CD14-positive monocyte (primary cell): Measurements from ENCODE around the gene ZNF518B. TPM values are rescaled to one million over a fixed set of nuclear protein-coding genes. Genes with fewer than 3 reads are reported as not detected.

Experiments
- DNase-seq, 3 donors: peaks; one replicate each; pipeline ENCODE4 v3.0.0-alpha.2; 2011 to 2022
- H2AFZ ChIP-seq: 2 replicates; pipeline ENCODE4 v1.6.0; 2012; ENCODE audit warnings: mild to moderate bottlenecking, low read depth, low read length, inconsistent platforms; ENCODE audit not compliant: insufficient read depth, poor library complexity, severe bottlenecking
- H3K27ac ChIP-seq, 2 donors: 1 replicate in 1 of 2; 2 replicates in 1 of 2; pipeline ENCODE4 v1.5.1; 2012 to 2013; ENCODE audit warnings: low read length in 2 of 2, control low read depth in 1 of 2, inconsistent platforms in 1 of 2, low read depth in 1 of 2, mild to moderate bottlenecking in 1 of 2
- H3K27me3 ChIP-seq, 2 donors: one replicate each; pipeline versions ENCODE4 v1.6.0 to v1.6.1; 2011 to 2013; ENCODE audit warnings: low read length in 2 of 2; ENCODE audit not compliant: control insufficient read depth in 2 of 2, insufficient read depth in 2 of 2
- H3K36me3 ChIP-seq, 2 donors: replicated peaks in 1 of 2; 1 replicate in 1 of 2; 2 replicates in 1 of 2; pipeline versions ENCODE4 v1.5.1 to v1.6.1; 2012 to 2013; ENCODE audit warnings: low read length in 2 of 2, control low read depth in 1 of 2, inconsistent platforms in 1 of 2, mild to moderate bottlenecking in 1 of 2; ENCODE audit not compliant: insufficient read depth in 2 of 2, control insufficient read depth in 1 of 2
- H3K4me1 ChIP-seq, 2 donors: 1 replicate in 1 of 2; 2 replicates in 1 of 2; pipeline versions ENCODE4 v1.5.1 to v1.6.1; 2012 to 2013; ENCODE audit warnings: low read length in 2 of 2, control low read depth in 1 of 2, inconsistent platforms in 1 of 2, mild to moderate bottlenecking in 1 of 2, moderate library complexity in 1 of 2; ENCODE audit not compliant: insufficient read depth in 2 of 2, control insufficient read depth in 1 of 2
- H3K4me2 ChIP-seq: replicated peaks from 2 replicates; pipeline ENCODE3; 2012; ENCODE audit warnings: low read length, moderate library complexity, mild to moderate bottlenecking; ENCODE audit not compliant: poor library complexity, severe bottlenecking; ENCODE audit errors: extremely low read depth
- H3K4me3 ChIP-seq, 3 experiments: fragments of 200-600 bp in 1 of 3; sonication (generic) in 1 of 3; replicated peaks in 1 of 3; 1 replicate in 2 of 3; 2 replicates in 1 of 3; pipeline ENCODE4 v1.5.1; 2011 to 2013; ENCODE audit warnings: low read length in 3 of 3, mild to moderate bottlenecking in 3 of 3, control low read depth in 2 of 3, low read depth in 2 of 3, inconsistent platforms in 1 of 3, moderate library complexity in 1 of 3
- H3K79me2 ChIP-seq: 2 replicates; pipeline ENCODE4 v1.6.0; 2012; ENCODE audit warnings: mild to moderate bottlenecking, control low read depth, inconsistent platforms, low read length, moderate library complexity; ENCODE audit not compliant: insufficient read depth
- H3K9ac ChIP-seq: 2 replicates; pipeline ENCODE4 v1.6.0; 2017; ENCODE audit warnings: low read length, mild to moderate bottlenecking; ENCODE audit not compliant: insufficient read depth, poor library complexity, severe bottlenecking
- H3K9me3 ChIP-seq, 2 donors: replicated peaks in 1 of 2; 1 replicate in 1 of 2; 2 replicates in 1 of 2; pipeline versions ENCODE4 v1.5.1 to v1.6.1; 2012 to 2013; ENCODE audit warnings: low read length in 2 of 2, control low read depth in 1 of 2; ENCODE audit not compliant: control insufficient read depth in 1 of 2, insufficient read depth in 1 of 2
- H4K20me1 ChIP-seq: 2 replicates; pipeline ENCODE4 v1.6.0; 2012; ENCODE audit warnings: mild to moderate bottlenecking, low read length, control low read depth, moderate library complexity; ENCODE audit not compliant: insufficient read depth
- H3K27ac Mint-ChIP-seq, 7 donors: one replicate each; pipeline ENCODE4 v1.8.0; 2020; ENCODE audit warnings: mild to moderate bottlenecking in 7 of 7, mixed read lengths in 7 of 7, moderate library complexity in 6 of 7, inconsistent platforms in 2 of 7
- H3K27me3 Mint-ChIP-seq, 3 donors: one replicate each; pipeline ENCODE4 v1.8.0; 2021 to 2022; ENCODE audit warnings: low read depth in 3 of 3, mild to moderate bottlenecking in 3 of 3, mixed read lengths in 3 of 3, moderate library complexity in 3 of 3, inconsistent platforms in 1 of 3
- H3K36me3 Mint-ChIP-seq, 2 donors: one replicate each; pipeline ENCODE4 v1.8.0; 2020; ENCODE audit warnings: mixed read lengths in 2 of 2, inconsistent platforms in 1 of 2, mild to moderate bottlenecking in 1 of 2
- H3K4me1 Mint-ChIP-seq: one replicate; pipeline ENCODE4 v1.8.0; 2020; ENCODE audit warnings: mild to moderate bottlenecking, mixed read lengths
- H3K4me3 Mint-ChIP-seq, 2 donors: one replicate each; pipeline ENCODE4 v1.8.0; 2020; ENCODE audit warnings: mild to moderate bottlenecking in 2 of 2, mixed read lengths in 2 of 2, moderate library complexity in 1 of 2
- H3K9me3 Mint-ChIP-seq, 7 donors: one replicate each; pipeline ENCODE4 v1.8.0; 2020 to 2022; ENCODE audit warnings: mixed read lengths in 7 of 7, mild to moderate bottlenecking in 6 of 7, moderate library complexity in 6 of 7, inconsistent platforms in 2 of 7
- CTCF ChIP-seq: fragments of 200-600 bp; IDR thresholded peaks from one replicate; pipeline ENCODE4 v1.8.0; 2022; ENCODE audit warnings: antibody characterized with exemption, mild to moderate bottlenecking
- WGBS: methylation state at CpG from one replicate; pipeline ENCODE4 v1.1.5; 2013; ENCODE audit warnings: missing lambda C conversion rate; ENCODE audit not compliant: insufficient coverage; 5-methylcytosine and 5-hydroxymethylcytosine counted together
- intact Hi-C, 2 donors: fragments of 100-400 bp; cut with micrococcal nuclease; formaldehyde crosslinking; loops; one replicate each; pipeline versions ENCODE4 v1.15.0 to v1.15.1; 2023
- polyA plus RNA-seq, 3 donors: library from polyadenylated mRNA; depleted of rRNA in 1 of 3; unstranded in 2 of 3; stranded (reverse) in 1 of 3; fragments of 300-500 nt in 2 of 3; fragments of >200 nt in 1 of 3; fragmentation: Illumina TruSeq in 2 of 3; gene quantifications; 1 replicate in 2 of 3; 2 replicates in 1 of 3; pipeline ENCODE4 v1.2.3, GENCODE V29; 2012 to 2021

ZNF518B gene
- polyA plus RNA-seq, 3 donors = 4.5 to 11.3 (median 5.4) TPM

- Histone ChIP-seq H3K36me3 (no peaks in the 10 kb centered on the region), H4K20me1 (no peaks in the 10 kb centered on the region), H3K4me1 (no peaks in the 10 kb centered on the region), H3K9ac (no peak overlapping the region), H3K4me2 (no peak overlapping the region), H3K4me3 (no peak overlapping the region), H2AFZ (no peak overlapping the region), H3K79me2 (no peaks in the 10 kb centered on the region), H3K27ac (no peak overlapping the region), H3K9me3 (no peaks in the 10 kb centered on the region), H3K27me3 (no peaks in the 10 kb centered on the region)
- WGBS = 83% methylated on average over 3 of the region's 11 CpGs
- no peak overlapping the region for H3K27ac Mint-ChIP-seq
- intact Hi-C loops = no loop called here
- H3K9me3 Mint-ChIP-seq = peaks cover 0 to 2% (median 0%) of the 10 kb centered on the region in 7 donors
- no peaks in the 10 kb centered on the region for H3K36me3 Mint-ChIP-seq
- H3K4me3 Mint-ChIP-seq = no peak overlapping the region
- no peak for DNase-seq
- no peak for TF ChIP-seq CTCF
- H3K27me3 Mint-ChIP-seq = peaks cover 0 to 5% (median 0%) of the 10 kb centered on the region in 3 donors
- no peaks in the 10 kb centered on the region for H3K4me1 Mint-ChIP-seq
Observed at GRCh38 chr4:10492464-10492863, 35.2 kb upstream of the ZNF518B start.

- no peak for TF ChIP-seq CTCF
- no peak for DNase-seq
- Histone ChIP-seq H2AFZ (no peak overlapping the region), H3K9ac (no peak overlapping the region), H3K4me1 (no peaks in the 10 kb centered on the region), H3K79me2 (no peaks in the 10 kb centered on the region), H3K36me3 (no peaks in the 10 kb centered on the region), H4K20me1 (no peaks in the 10 kb centered on the region), H3K4me2 (no peak overlapping the region), H3K27ac (no peak overlapping the region), H3K4me3 (no peak overlapping the region), H3K9me3 (no peaks in the 10 kb centered on the region), H3K27me3 (no peaks in the 10 kb centered on the region)
- no peaks in the 10 kb centered on the region for H3K4me1 Mint-ChIP-seq
- intact Hi-C loops = no loop called here
- no peak overlapping the region for H3K4me3 Mint-ChIP-seq
- H3K9me3 Mint-ChIP-seq = peaks cover 0 to 2% (median 0%) of the 10 kb centered on the region in 7 donors
- H3K36me3 Mint-ChIP-seq = no peaks in the 10 kb centered on the region
- peaks cover 0 to 6% (median 0%) of the 10 kb centered on the region in 3 donors for H3K27me3 Mint-ChIP-seq
- 57% methylated on average over 1 of the region's 3 CpGs for WGBS
- no peak overlapping the region for H3K27ac Mint-ChIP-seq
Observed at GRCh38 chr4:10491401-10491800, 34.2 kb upstream of the ZNF518B start.
